Skeletal muscle tissue (tissue), 4 donors: ENCODE results near the gene SLC49A3. TPM values are rescaled to one million over a fixed set of nuclear protein-coding genes. Genes with fewer than 3 reads are reported as not detected.

Source experiments
- H3K27ac ChIP-seq: one replicate; pipeline ENCODE4 v1.7.0; 2013; ENCODE audit warnings: mild to moderate bottlenecking, low read depth, low read length, inconsistent platforms
- H3K27me3 ChIP-seq, 3 donors: one replicate each; pipeline ENCODE4 v1.7.0; 2013; ENCODE audit warnings: low read length in 3 of 3; ENCODE audit not compliant: control insufficient read depth in 3 of 3, insufficient read depth in 3 of 3
- H3K36me3 ChIP-seq, 3 donors: one replicate each; pipeline ENCODE4 v1.7.0; 2013; ENCODE audit warnings: low read length in 3 of 3; ENCODE audit not compliant: control insufficient read depth in 3 of 3, insufficient read depth in 3 of 3
- H3K4me1 ChIP-seq, 3 donors: one replicate each; pipeline ENCODE4 v1.7.0; 2013; ENCODE audit warnings: low read length in 3 of 3, mild to moderate bottlenecking in 3 of 3; ENCODE audit not compliant: control insufficient read depth in 3 of 3, insufficient read depth in 3 of 3
- H3K4me3 ChIP-seq, 3 donors: one replicate each; pipeline ENCODE4 v1.7.0; 2013; ENCODE audit warnings: low read length in 3 of 3
- H3K9ac ChIP-seq, 3 donors: one replicate each; pipeline ENCODE4 v1.7.0; 2013; ENCODE audit warnings: low read length in 3 of 3, mild to moderate bottlenecking in 3 of 3, moderate library complexity in 2 of 3, low read depth in 1 of 3
- H3K9me3 ChIP-seq, 3 donors: one replicate each; pipeline ENCODE4 v1.7.0; 2013; ENCODE audit warnings: low read length in 3 of 3; ENCODE audit not compliant: control insufficient read depth in 3 of 3
- total RNA-seq: library from RNA; depleted of rRNA; stranded (reverse); fragments of >200 nt; gene quantifications from one replicate; pipeline ENCODE4 v1.2.3, GENCODE V29; 2014
- donor health status: Osteomylitis.

The SLC49A3 gene
- total RNA-seq, 1 donor from 2014 or later, result 4.2 TPM

GRCh38 chr4:654503-654845, 34.5 kb downstream of the SLC49A3 start:
- peaks cover 29 to 55% (median 49%) of the 10 kb centered on the region in 3 donors for H3K27me3 ChIP-seq
- no peaks in the 10 kb centered on the region for H3K36me3 ChIP-seq
- no peak overlapping the region for H3K9ac ChIP-seq
- no peak overlapping the region for H3K4me3 ChIP-seq
- H3K27ac ChIP-seq, result no peak overlapping the region
- H3K4me1 ChIP-seq, result no peaks in the 10 kb centered on the region
- H3K9me3 ChIP-seq, result no peaks in the 10 kb centered on the region

- peaks cover 29 to 59% (median 49%) of the 10 kb centered on the region in 3 donors for H3K27me3 ChIP-seq
- H3K9me3 ChIP-seq, result no peaks in the 10 kb centered on the region
- no peak overlapping the region for H3K4me3 ChIP-seq
- H3K4me1 ChIP-seq, result no peaks in the 10 kb centered on the region
- no peak overlapping the region for H3K27ac ChIP-seq
- no peaks in the 10 kb centered on the region for H3K36me3 ChIP-seq
- no peak overlapping the region for H3K9ac ChIP-seq
Observed at GRCh38 chr4:653831-654502, 35.0 kb downstream of the SLC49A3 start.

GRCh38 chr4:653080-653821, 35.7 kb downstream of the SLC49A3 start:
- H3K4me1 ChIP-seq, result peaks cover 0 to 5% (median 2%) of the 10 kb centered on the region in 3 donors
- H3K4me3 ChIP-seq, result no peak overlapping the region
- H3K9me3 ChIP-seq, result no peaks in the 10 kb centered on the region
- H3K36me3 ChIP-seq, result no peaks in the 10 kb centered on the region
- H3K27me3 ChIP-seq, result peaks cover 29 to 59% (median 55%) of the 10 kb centered on the region in 3 donors
- no peak overlapping the region for H3K27ac ChIP-seq
- H3K9ac ChIP-seq, result no peak overlapping the region

- H3K27me3 ChIP-seq, result peaks cover 25 to 52% (median 52%) of the 10 kb centered on the region in 3 donors
Observed at GRCh38 chr4:651884-652642, 36.9 kb downstream of the SLC49A3 start.

GRCh38 chr4:650951-651883, 37.7 kb downstream of the SLC49A3 start:
- Histone ChIP-seq H3K27ac (no peak overlapping the region), H3K4me1 (peaks cover 0 to 5% (median 2%) of the 10 kb centered on the region in 3 donors), H3K27me3 (peaks cover 28 to 48% (median 48%) of the 10 kb centered on the region in 3 donors), H3K4me3 (no peak overlapping the region), H3K9ac (no peak overlapping the region), H3K9me3 (no peaks in the 10 kb centered on the region), H3K36me3 (no peaks in the 10 kb centered on the region)

More at GRCh38 chr4:651884-652642, 36.9 kb downstream of the SLC49A3 start:
- Histone ChIP-seq H3K27ac (no peak overlapping the region), H3K36me3 (no peaks in the 10 kb centered on the region), H3K9me3 (no peaks in the 10 kb centered on the region), H3K4me3 (no peak overlapping the region), H3K4me1 (peaks cover 0 to 5% (median 2%) of the 10 kb centered on the region in 3 donors), H3K9ac (no peak overlapping the region)

GRCh38 chr4:650461-650860, 38.5 kb downstream of the SLC49A3 start:
- peaks cover 24 to 43% (median 42%) of the 10 kb centered on the region in 3 donors for H3K27me3 ChIP-seq
- no peaks in the 10 kb centered on the region for H3K9me3 ChIP-seq
- no peak overlapping the region for H3K4me3 ChIP-seq
- H3K27ac ChIP-seq, result no peak overlapping the region
- H3K4me1 ChIP-seq, result peaks cover 0 to 5% (median 2%) of the 10 kb centered on the region in 3 donors
- H3K9ac ChIP-seq, result no peak overlapping the region
- no peaks in the 10 kb centered on the region for H3K36me3 ChIP-seq

DNA sequence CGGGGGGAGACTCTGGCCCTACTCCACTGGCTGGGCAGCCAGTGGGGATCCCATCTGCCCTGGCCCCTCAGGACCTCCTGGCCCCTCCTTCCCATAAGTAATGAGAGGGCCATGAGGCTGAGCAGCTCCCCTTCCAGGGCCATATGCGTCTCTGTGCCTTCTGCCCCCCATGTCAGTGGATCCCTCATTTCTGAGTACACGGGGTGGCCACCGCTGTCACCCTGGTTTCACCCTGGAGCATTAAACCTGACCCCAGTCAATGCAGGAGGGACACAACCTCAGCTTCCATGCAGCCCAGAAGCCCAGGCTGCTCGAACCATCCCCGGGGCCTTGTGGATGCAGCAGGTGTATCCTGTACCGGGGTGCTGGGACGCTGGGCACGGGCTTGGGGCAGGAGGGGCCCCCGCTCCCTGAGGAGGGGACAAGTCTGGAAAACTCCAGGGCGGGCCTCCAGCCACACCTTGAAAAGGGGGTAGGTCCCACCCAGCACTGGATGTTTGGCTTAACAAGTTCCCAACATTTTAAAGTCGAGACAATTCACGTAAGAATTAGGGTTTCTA, 39.1 kb downstream of the SLC49A3 start:
- Histone ChIP-seq H3K4me3 (no peak overlapping the region), H3K27me3 (peaks cover 18 to 38% (median 36%) of the 10 kb centered on the region in 3 donors), H3K9ac (no peak overlapping the region), H3K27ac (no peak overlapping the region), H3K4me1 (peaks cover 0 to 5% (median 2%) of the 10 kb centered on the region in 3 donors), H3K36me3 (no peaks in the 10 kb centered on the region), H3K9me3 (no peaks in the 10 kb centered on the region)

- H3K27ac ChIP-seq, result no peak overlapping the region
- no peaks in the 10 kb centered on the region for H3K36me3 ChIP-seq
- peaks cover 0 to 5% (median 2%) of the 10 kb centered on the region in 3 donors for H3K4me1 ChIP-seq
- H3K9me3 ChIP-seq, result peaks cover 0 to 2% (median 0%) of the 10 kb centered on the region in 3 donors
- no peak overlapping the region for H3K4me3 ChIP-seq
- peaks cover 14 to 32% (median 30%) of the 10 kb centered on the region in 3 donors for H3K27me3 ChIP-seq
- H3K9ac ChIP-seq, result no peak overlapping the region
Observed at GRCh38 chr4:649293-649625, 39.7 kb downstream of the SLC49A3 start.
